Measurements from ENCODE around the gene ATXN7L3B. TPM values are rescaled to one million over a fixed set of nuclear protein-coding genes. Genes with fewer than 3 reads are reported as not detected.

Gene ATXN7L3B
- total and polyA plus RNA-seq, 7 donors, result 9.0 to 40.9 (median 21.2) TPM

GRCh38 chr12:74541074-74541473, 3.4 kb downstream of the ATXN7L3B start:
- intact Hi-C loops (cut with DNase I), result no loop called here
- peak overlapping the region; percentile 83 for H3K4me3 ChIP-seq
- no peaks in the 10 kb centered on the region for H3K27me3 ChIP-seq (ENCODE audit: insufficient read depth in 3 of 3, low read length in 2 of 3)
- ATAC-seq (no peak), DNase-seq (no peak)
- no peaks in the 10 kb centered on the region for H3K9me3 ChIP-seq
- no peak overlapping the region for H3K27ac ChIP-seq
- H3K4me1 ChIP-seq, result peaks cover 27% of the 10 kb centered on the region
- 58 to 67% (median 63%) methylated on average over 3 of the region's 3 CpGs for WGBS, 3 donors
- H3K36me3 ChIP-seq (ENCODE audit: insufficient read depth in 1 of 2, low read depth in 1 of 2), result peaks cover 3 to 13% of the 10 kb centered on the region in 2 donors
- TF ChIP-seq CTCF (IDR thresholded peaks at IDR 0.05), result no peak

- 84 to 92% (median 87%) methylated on average over 2 of the region's 2 CpGs for WGBS, 3 donors
- ATAC-seq (no peak), DNase-seq (no peak)
- intact Hi-C loops (cut with DNase I), result no loop called here
- no peak overlapping the region for H3K4me3 ChIP-seq
- H3K27ac ChIP-seq, result no peak overlapping the region
- no peaks in the 10 kb centered on the region for H3K27me3 ChIP-seq (ENCODE audit: insufficient read depth in 3 of 3, low read length in 2 of 3)
- H3K36me3 ChIP-seq (ENCODE audit: insufficient read depth in 1 of 2, low read depth in 1 of 2), result peaks cover 0 to 6% of the 10 kb centered on the region in 2 donors
- no peaks in the 10 kb centered on the region for H3K9me3 ChIP-seq
- no peak for TF ChIP-seq CTCF (IDR thresholded peaks at IDR 0.05)
- no peaks in the 10 kb centered on the region for H3K4me1 ChIP-seq
Measured at GRCh38 chr12:74547249-74547648, 9.6 kb downstream of the ATXN7L3B start.

- H3K27me3 ChIP-seq (ENCODE audit: insufficient read depth in 3 of 3, low read length in 2 of 3), result no peaks in the 10 kb centered on the region
- no peak overlapping the region for H3K27ac ChIP-seq
- no peak for TF ChIP-seq CTCF (IDR thresholded peaks at IDR 0.05)
- intact Hi-C loops (cut with DNase I), result no loop called here
- ATAC-seq, result no peak
- 83 to 87% (median 84%) methylated on average over 3 of the region's 3 CpGs for WGBS, 3 donors
- no peaks in the 10 kb centered on the region for H3K9me3 ChIP-seq
- H3K36me3 ChIP-seq (ENCODE audit: insufficient read depth in 1 of 2, low read depth in 1 of 2), result no peaks in the 10 kb centered on the region
- H3K4me3 ChIP-seq, result no peak overlapping the region
- H3K4me1 ChIP-seq, result no peaks in the 10 kb centered on the region
- DNase-seq, result no peak
Measured at GRCh38 chr12:74551291-74551690, 13.7 kb downstream of the ATXN7L3B start.

- intact Hi-C loops (cut with DNase I), result no loop called here
- DNase-seq, result no peak
- Histone ChIP-seq H3K4me3 (no peak overlapping the region), H3K27me3 (ENCODE audit: insufficient read depth in 3 of 3, low read length in 2 of 3) (no peaks in the 10 kb centered on the region), H3K4me1 (no peaks in the 10 kb centered on the region), H3K27ac (no peak overlapping the region), H3K36me3 (ENCODE audit: insufficient read depth in 1 of 2, low read depth in 1 of 2) (no peaks in the 10 kb centered on the region), H3K9me3 (no peaks in the 10 kb centered on the region)
- 94 to 99% (median 97%) methylated on average over 2 of the region's 2 CpGs for WGBS, 3 donors
- TF ChIP-seq CTCF (IDR thresholded peaks at IDR 0.05), result no peak
- ATAC-seq, result no peak
Measured at GRCh38 chr12:74552201-74552600, 14.6 kb downstream of the ATXN7L3B start.

- Histone ChIP-seq H3K4me1 (no peaks in the 10 kb centered on the region), H3K4me3 (no peak overlapping the region), H3K36me3 (ENCODE audit: insufficient read depth in 1 of 2, low read depth in 1 of 2) (no peaks in the 10 kb centered on the region), H3K9me3 (no peaks in the 10 kb centered on the region), H3K27me3 (ENCODE audit: insufficient read depth in 3 of 3, low read length in 2 of 3) (no peaks in the 10 kb centered on the region), H3K27ac (no peak overlapping the region)
- no peak for ATAC-seq
- 55 to 62% (median 56%) methylated on average over 2 of the region's 2 CpGs for WGBS, 3 donors
- intact Hi-C loops (cut with DNase I), result no loop called here
- no peak for DNase-seq
- TF ChIP-seq CTCF (IDR thresholded peaks at IDR 0.05), result no peak
Measured at GRCh38 chr12:74559728-74560127, 22.1 kb downstream of the ATXN7L3B start.
